Chondrocyte (in vitro differentiated cells): ENCODE data around the gene ARHGAP6. TPM values are rescaled to one million over a fixed set of nuclear protein-coding genes. Genes with fewer than 3 reads are reported as not detected.

Experiments
- DNase-seq: peaks from one replicate; pipeline ENCODE4 v3.0.0; 2021; ENCODE audit warnings: mixed read lengths, low spot score
- H3K27ac Mint-ChIP-seq: one replicate; pipeline ENCODE4 v1.8.0; 2021; ENCODE audit warnings: mild to moderate bottlenecking, moderate library complexity, mixed read lengths; ENCODE audit not compliant: unreplicated experiment
- H3K27me3 Mint-ChIP-seq: 2 replicates; pipeline ENCODE4 v1.8.0; 2021; ENCODE audit warnings: low read depth, mixed read lengths
- H3K36me3 Mint-ChIP-seq: 2 replicates; pipeline ENCODE4 v1.8.0; 2021; ENCODE audit warnings: low read depth, mixed read lengths
- H3K4me1 Mint-ChIP-seq: 2 replicates; pipeline ENCODE4 v1.8.0; 2021; ENCODE audit warnings: low read depth, mild to moderate bottlenecking, mixed read lengths
- H3K4me3 Mint-ChIP-seq: one replicate; pipeline ENCODE4 v1.8.0; 2021; ENCODE audit warnings: mild to moderate bottlenecking, moderate library complexity, mixed read lengths; ENCODE audit not compliant: unreplicated experiment
- H3K9me3 Mint-ChIP-seq: 2 replicates; pipeline ENCODE4 v1.8.0; 2021; ENCODE audit warnings: low read depth, mixed read lengths
- total RNA-seq: library from RNA; stranded (reverse); gene quantifications from 3 replicates; pipeline ENCODE4 v1.2.1, GENCODE V29; 2021
- TF ChIP-seq, protein P1 (sequence below): fragments of 200-600 bp; sonication (generic); IDR thresholded peaks from 2 replicates; pipeline ENCODE4 v1.5.0; 2021; ENCODE audit warnings: antibody characterized with exemption, mild to moderate bottlenecking, moderate library complexity

The ARHGAP6 gene
- total RNA-seq, 1 donor from 2014 or later, result 1.5 TPM

DNA sequence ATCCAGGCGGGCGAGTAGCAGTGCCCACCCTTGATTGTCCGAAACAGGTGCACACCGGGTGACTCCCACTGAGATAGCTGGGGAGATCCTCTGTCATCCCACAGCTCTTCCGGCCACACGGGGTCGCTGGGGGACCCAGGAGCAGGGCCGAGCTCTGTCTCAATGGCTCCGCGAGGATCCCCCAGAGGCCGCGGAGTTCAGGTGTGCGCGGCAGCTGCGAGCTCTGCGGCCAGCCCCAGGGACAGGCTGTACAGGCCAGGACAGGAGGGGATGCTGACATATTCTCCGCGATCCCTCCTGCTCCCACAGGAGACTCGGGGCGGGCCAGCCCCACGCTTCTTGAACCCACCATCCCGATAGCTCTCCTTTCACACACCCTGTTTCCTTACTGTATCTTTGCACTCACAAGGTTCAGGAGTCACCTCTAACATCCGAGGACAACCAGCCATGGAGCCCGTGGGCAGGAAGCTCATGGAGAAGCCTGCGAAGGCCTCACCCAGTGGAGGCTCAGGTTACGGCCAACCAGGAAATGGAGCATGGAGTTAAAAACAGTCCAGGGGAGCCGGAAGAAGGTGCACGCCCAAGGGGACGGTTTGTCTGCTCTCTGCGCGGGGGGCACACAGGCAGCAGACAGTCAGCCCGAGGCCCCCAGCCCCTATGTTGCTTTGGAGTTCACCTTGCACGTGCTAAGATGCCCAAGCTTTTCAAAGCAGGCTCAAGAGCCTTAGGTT lies 450.4 kb downstream of the ARHGAP6 start:
- no peak overlapping the region for H3K4me3 Mint-ChIP-seq
- H3K9me3 Mint-ChIP-seq, result peaks cover 24% of the 10 kb centered on the region
- no peak overlapping the region for H3K27ac Mint-ChIP-seq
- H3K4me1 Mint-ChIP-seq, result no peaks in the 10 kb centered on the region
- TF ChIP-seq, protein P1, sequence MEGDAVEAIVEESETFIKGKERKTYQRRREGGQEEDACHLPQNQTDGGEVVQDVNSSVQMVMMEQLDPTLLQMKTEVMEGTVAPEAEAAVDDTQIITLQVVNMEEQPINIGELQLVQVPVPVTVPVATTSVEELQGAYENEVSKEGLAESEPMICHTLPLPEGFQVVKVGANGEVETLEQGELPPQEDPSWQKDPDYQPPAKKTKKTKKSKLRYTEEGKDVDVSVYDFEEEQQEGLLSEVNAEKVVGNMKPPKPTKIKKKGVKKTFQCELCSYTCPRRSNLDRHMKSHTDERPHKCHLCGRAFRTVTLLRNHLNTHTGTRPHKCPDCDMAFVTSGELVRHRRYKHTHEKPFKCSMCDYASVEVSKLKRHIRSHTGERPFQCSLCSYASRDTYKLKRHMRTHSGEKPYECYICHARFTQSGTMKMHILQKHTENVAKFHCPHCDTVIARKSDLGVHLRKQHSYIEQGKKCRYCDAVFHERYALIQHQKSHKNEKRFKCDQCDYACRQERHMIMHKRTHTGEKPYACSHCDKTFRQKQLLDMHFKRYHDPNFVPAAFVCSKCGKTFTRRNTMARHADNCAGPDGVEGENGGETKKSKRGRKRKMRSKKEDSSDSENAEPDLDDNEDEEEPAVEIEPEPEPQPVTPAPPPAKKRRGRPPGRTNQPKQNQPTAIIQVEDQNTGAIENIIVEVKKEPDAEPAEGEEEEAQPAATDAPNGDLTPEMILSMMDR, result no peak
- no peaks in the 10 kb centered on the region for H3K27me3 Mint-ChIP-seq
- peaks cover 3% of the 10 kb centered on the region for H3K36me3 Mint-ChIP-seq
- DNase-seq, result peak; percentile 73

- H3K4me1 Mint-ChIP-seq, result peaks cover 4% of the 10 kb centered on the region
- H3K9me3 Mint-ChIP-seq, result peaks cover 24% of the 10 kb centered on the region
- no peaks in the 10 kb centered on the region for H3K27me3 Mint-ChIP-seq
- H3K4me3 Mint-ChIP-seq, result no peak overlapping the region
- H3K27ac Mint-ChIP-seq, result no peak overlapping the region
- TF ChIP-seq, protein P1, result no peak
- peak; percentile 73 for DNase-seq
- peaks cover 3% of the 10 kb centered on the region for H3K36me3 Mint-ChIP-seq
These were observed 451.2 kb downstream of the ARHGAP6 start for GRCh38 chrX:11214346-11215190.

- TF ChIP-seq, protein P1, result no peak
- peaks cover 3% of the 10 kb centered on the region for H3K36me3 Mint-ChIP-seq
- H3K4me1 Mint-ChIP-seq, result peaks cover 4% of the 10 kb centered on the region
- no peak overlapping the region for H3K27ac Mint-ChIP-seq
- DNase-seq, result peak; percentile 75
- H3K27me3 Mint-ChIP-seq, result no peaks in the 10 kb centered on the region
- peaks cover 15% of the 10 kb centered on the region for H3K9me3 Mint-ChIP-seq
- H3K4me3 Mint-ChIP-seq, result no peak overlapping the region
These were observed 453.0 kb downstream of the ARHGAP6 start for GRCh38 chrX:11212741-11213140.

DNA sequence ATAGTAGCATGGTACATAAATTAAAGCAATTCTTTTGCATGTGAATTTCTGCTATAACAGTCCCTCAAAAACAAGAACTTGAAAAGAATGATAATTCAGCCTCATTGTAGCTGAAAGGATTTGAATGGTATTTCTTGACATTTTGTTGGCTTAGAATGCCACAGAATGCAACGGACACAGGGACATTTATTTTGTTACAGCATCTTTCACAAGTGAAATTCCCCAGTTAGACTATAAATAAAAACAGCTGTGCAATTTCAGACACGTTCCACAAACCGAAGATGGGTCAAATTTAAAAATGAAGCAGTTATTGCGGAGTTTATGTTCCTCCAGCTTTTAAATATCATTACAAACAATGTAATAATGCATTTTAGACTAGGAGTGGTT lies 455.3 kb downstream of the ARHGAP6 start:
- Mint-ChIP-seq H3K4me3 (no peak overlapping the region), H3K9me3 (peaks cover 5% of the 10 kb centered on the region), H3K4me1 (peaks cover 4% of the 10 kb centered on the region), H3K36me3 (no peaks in the 10 kb centered on the region), H3K27ac (no peak overlapping the region), H3K27me3 (no peaks in the 10 kb centered on the region)
- TF ChIP-seq, protein P1, result no peak
- no peak for DNase-seq

- Mint-ChIP-seq H3K9me3 (peaks cover 5% of the 10 kb centered on the region), H3K4me1 (peaks cover 4% of the 10 kb centered on the region), H3K27me3 (no peaks in the 10 kb centered on the region), H3K27ac (no peak overlapping the region), H3K4me3 (no peak overlapping the region), H3K36me3 (no peaks in the 10 kb centered on the region)
- no peak for DNase-seq
- TF ChIP-seq, protein P1, result no peak
These were observed 455.8 kb downstream of the ARHGAP6 start for GRCh38 chrX:11209798-11210414.
